ENCODE results near the gene IL20RA.
"Not testable (repeated sequence)": the region's sequence is repeated elsewhere in the genome, so short reads cannot be mapped to it uniquely, and the experiment has no call there.

Gene IL20RA, protein sequence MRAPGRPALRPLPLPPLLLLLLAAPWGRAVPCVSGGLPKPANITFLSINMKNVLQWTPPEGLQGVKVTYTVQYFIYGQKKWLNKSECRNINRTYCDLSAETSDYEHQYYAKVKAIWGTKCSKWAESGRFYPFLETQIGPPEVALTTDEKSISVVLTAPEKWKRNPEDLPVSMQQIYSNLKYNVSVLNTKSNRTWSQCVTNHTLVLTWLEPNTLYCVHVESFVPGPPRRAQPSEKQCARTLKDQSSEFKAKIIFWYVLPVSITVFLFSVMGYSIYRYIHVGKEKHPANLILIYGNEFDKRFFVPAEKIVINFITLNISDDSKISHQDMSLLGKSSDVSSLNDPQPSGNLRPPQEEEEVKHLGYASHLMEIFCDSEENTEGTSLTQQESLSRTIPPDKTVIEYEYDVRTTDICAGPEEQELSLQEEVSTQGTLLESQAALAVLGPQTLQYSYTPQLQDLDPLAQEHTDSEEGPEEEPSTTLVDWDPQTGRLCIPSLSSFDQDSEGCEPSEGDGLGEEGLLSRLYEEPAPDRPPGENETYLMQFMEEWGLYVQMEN

GRCh38 chr6:137044366-137045221, at the start of gene IL20RA:
Gene IL20RA, minus strand, starts transcription at chr6:137044965. Its CDS starts 237 bp downstream, at chr6:137044728.
- DNase-seq (ENCODE audit: low read depth in 2 of 2): no peak

DNA sequence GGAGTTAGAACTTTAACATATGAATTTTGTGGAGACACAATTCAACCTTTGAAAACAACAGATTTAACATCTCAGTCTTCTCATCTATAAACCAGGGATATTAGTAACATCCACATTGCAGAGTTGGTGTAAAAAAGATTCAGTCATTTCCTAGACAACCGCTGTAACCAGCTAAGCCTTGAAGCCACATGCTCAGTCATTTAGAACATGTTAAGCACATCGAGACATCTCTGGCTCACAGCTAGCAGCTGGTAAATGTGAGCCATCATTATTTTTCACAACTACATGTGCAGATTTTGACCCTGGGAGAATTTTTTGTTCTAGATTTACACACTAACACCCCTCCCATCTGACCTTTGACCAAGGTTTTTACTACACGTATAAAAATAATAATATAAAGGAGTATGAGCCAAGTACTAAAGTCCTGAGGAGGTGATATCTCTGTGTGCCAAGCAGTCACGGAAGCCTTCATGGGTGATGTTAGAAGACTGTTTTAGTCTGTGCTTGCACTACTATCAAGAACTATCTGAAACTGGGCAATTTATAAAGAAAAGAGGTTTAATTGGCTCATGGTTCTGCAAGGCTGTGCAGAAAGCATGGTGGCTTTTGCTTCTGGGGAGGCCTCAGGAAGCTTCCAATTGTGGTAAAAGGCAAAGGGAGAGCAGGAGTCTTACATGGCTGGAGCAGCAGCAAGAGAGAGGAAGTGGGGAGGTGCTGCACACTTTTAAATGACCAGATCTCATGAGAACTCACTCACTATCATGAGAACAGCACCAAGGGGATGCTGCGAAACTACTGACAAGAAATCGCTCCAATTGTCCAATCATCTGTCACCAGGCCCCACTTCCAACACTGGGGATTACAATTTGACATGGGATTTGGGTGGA, 48.7 kb upstream of the IL20RA start:
- DNase-seq (ENCODE audit: low read depth in 2 of 2): no peak

DNA sequence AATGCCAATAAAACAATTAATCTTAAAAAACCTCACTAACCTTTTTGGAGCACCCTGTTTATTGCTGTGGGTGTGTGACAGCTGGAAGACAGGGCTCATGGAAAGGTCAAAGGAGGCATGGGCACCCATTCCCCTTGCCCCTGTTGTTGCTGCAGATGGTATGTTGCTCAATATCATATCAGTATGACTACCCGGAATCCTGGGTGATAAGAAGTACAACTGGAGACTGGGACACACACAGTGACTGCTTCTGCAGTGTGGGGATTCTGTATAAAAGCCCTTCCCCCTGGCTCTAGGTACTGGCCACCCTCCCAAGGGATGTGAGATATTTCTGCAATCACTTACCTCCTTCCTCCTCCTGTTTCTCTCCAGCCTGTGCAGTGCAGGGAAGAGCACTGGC, 47.3 kb upstream of the IL20RA start:
- DNase-seq (ENCODE audit: low read depth in 2 of 2): no peak

GRCh38 chr6:137089305-137089704, 44.5 kb upstream of the IL20RA start:
- DNase-seq (ENCODE audit: low read depth in 2 of 2): no peak

- DNase-seq (ENCODE audit: low read depth in 2 of 2): no peak
These were observed 43.1 kb upstream of the IL20RA start for GRCh38 chr6:137087902-137088301.

GRCh38 chr6:137086031-137086430, 41.3 kb upstream of the IL20RA start:
- DNase-seq (ENCODE audit: low read depth in 2 of 2): no peak

- DNase-seq (ENCODE audit: low read depth in 2 of 2): no peak
These were observed 40.3 kb upstream of the IL20RA start for GRCh38 chr6:137084865-137085617.

DNA sequence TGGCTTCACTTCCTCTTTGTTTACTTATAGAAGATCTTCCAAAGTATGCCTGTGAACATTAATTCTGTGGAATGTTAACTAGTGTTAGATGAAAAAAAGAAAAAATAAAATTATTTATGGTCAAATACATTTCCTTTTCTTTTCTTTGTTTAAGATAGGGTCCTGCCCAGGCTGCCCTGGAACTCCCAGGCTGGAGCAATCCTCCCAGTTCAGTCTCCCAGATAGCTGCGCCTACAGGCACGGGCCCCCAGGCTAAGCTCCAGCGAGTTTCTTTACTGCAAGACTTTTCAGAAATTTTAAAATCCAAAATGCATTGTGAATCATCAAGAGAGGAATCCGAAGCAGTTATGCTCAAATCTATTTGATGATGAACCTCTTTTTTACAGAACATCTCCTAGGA, 39.3 kb upstream of the IL20RA start:
- no peak for DNase-seq (ENCODE audit: low read depth in 2 of 2)

GRCh38 chr6:137081997-137082396, 37.2 kb upstream of the IL20RA start:
- DNase-seq (ENCODE audit: low read depth in 2 of 2): no peak

DNA sequence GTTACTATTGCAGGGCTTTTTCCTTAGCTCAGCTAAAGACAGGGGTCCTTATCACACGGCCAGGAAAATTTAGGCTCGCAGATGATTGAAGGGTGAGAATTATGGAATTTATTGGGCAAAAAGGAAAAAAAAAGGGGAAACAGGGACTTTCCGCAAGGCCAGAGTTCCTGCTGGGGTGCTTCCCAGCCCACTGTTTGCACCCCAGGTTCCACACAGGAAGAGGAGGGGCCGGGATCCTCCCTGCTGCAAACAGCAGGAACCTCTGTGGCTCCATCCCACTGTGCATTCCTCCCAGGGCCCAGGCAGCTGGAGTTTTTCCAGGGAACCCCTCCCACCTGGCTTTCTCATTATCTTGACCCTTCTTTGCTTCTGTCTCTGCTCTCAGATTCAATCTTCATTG, 35.9 kb upstream of the IL20RA start:
- no peak for DNase-seq (ENCODE audit: low read depth in 2 of 2)

DNA sequence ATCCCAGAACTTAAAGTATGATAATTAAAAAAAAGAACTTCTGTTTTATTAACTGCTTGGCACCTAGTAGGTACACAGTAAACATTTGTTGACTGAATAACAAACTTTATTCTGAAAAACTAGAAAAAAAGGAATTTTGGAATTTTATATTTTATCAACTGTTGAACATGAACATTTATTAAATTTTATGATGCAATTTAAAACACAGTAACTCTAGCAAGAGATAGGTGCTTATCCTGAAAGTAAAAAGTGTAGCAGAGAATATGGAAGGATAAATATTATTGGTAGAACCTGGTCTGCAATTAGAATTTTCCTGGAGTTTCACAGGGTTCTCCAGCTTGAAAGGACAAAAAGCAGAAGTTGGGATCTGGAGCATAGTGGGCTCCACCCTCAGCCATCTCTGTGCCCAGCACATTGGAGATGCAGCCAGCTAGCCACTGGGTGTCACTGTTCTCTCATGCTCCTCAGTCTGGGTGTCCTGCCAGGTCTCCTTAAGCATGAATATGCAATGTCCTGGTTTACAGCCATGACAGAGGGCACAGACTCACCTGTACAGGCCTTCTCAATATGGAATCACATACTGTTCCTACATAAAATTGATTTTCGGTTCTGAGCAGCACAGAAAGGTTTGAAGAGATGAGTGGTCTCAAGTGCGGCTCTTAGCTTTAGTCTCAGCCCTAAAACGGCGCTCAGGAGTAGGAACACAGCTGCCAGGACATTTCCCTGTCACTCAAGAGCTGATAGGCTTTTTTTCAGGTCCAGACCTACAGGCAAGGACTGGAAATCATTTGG, 31.7 kb upstream of the IL20RA start:
- peak; percentile 24 to 42 for DNase-seq (ENCODE audit: low read depth in 2 of 2)

- DNase-seq (ENCODE audit: low read depth in 2 of 2): not testable (repeated sequence)
These were observed 31.0 kb upstream of the IL20RA start for GRCh38 chr6:137075790-137076189.

DNA sequence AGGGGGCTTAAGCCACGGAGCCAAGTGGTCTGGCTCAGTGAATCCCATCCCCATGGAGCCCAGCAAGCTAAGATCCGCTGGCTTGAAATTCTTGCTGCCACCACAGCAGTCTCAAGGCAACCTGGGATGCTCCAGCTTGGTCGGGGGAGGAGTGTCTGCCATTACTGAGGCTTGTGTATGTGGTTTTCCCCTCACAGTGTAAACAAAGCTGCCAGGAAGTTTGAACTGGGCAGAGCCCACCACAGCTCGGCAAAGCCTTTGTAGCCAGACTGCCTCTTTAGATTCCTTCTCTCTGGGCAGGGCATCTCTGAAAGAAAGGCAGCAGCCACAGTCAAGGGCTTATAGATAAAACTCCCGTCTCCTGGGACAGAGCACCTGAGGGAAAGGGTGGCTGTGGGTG, 25.5 kb upstream of the IL20RA start:
- DNase-seq (ENCODE audit: low read depth in 2 of 2): no peak

GRCh38 chr6:137067399-137067798, 22.6 kb upstream of the IL20RA start:
- DNase-seq (ENCODE audit: low read depth in 2 of 2): no peak

- DNase-seq (ENCODE audit: low read depth in 2 of 2): no peak
These were observed 13.3 kb upstream of the IL20RA start for GRCh38 chr6:137058037-137058436.

GRCh38 chr6:137056121-137056880, 11.5 kb upstream of the IL20RA start:
- no peak for DNase-seq (ENCODE audit: low read depth in 2 of 2)

- DNase-seq (ENCODE audit: low read depth in 2 of 2): no peak
These were observed 7.2 kb upstream of the IL20RA start for GRCh38 chr6:137051790-137052472.

DNA sequence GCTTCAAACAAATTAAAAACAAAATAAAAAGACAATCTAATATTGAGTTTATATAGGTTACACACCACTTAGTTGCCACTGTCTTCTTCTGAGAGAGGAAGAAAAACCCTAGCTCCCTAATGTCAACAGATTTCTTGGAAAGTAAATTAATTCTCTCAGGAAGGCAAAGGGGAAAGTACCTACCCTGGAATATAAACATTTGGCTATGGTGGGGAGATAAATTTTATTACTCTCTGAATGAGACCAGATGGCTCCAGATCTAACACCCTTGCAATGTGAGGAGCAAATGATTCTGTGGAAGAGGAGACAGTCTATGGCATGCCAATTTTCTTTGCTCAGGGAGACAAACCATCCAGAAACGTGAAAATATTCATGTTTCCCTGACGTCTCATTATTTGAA, 4.3 kb upstream of the IL20RA start:
- DNase-seq (ENCODE audit: low read depth in 2 of 2): no peak

Data from stimulated activated CD4-positive, alpha-beta T cell treated with anti-CD3 and anti-CD28 coated beads, Interleukin-15, amount 100 ng/mL, for 48 hours (primary cell).